HepG2 (cell line): ENCODE results near the gene SPATA12.

Experiments used
- BHLHE40 ChIP-seq: IDR thresholded peaks from 2 replicates; pipeline ENCODE4 v1.6.1; 2011; ENCODE audit warnings: low read length, improper control_type of control experiment
- CEBPZ ChIP-seq: IDR thresholded peaks from 2 replicates; pipeline ENCODE4 v1.6.1; 2012; ENCODE audit warnings: low read length, improper control_type of control experiment
- ELF1 ChIP-seq: sonication (generic); formaldehyde crosslinking; IDR thresholded peaks from 2 replicates; pipeline ENCODE4 v1.4.0; 2020; ENCODE audit warnings: missing genetic modification reagents
- GTF3A ChIP-seq: sonication (generic); formaldehyde crosslinking; conservative IDR thresholded peaks from 2 replicates; pipeline ENCODE4 v1.4.0; 2020; ENCODE audit warnings: mild to moderate bottlenecking, missing genetic modification reagents
- PAX8 ChIP-seq: sonication (generic); formaldehyde crosslinking; IDR thresholded peaks from 2 replicates; pipeline ENCODE4 v1.8.0; 2022; ENCODE audit warnings: mild to moderate bottlenecking, missing genetic modification reagents, borderline replicate concordance
- PHB2 ChIP-seq: fragments of 450-650 bp; IDR thresholded peaks from 2 replicates; pipeline ENCODE4 v1.6.1; 2018; ENCODE audit not compliant: partially characterized antibody
- POLR2A ChIP-seq, 2 experiments: IDR thresholded peaks; 2 replicates each; pipeline ENCODE4 v1.6.1; 2011; ENCODE audit warnings: low read depth in 2 of 2, low read length in 2 of 2, mild to moderate bottlenecking in 1 of 2, moderate library complexity in 1 of 2; ENCODE audit not compliant: insufficient read depth in 1 of 2
- POLR2AphosphoS5 ChIP-seq: IDR thresholded peaks from 2 replicates; pipeline ENCODE4 v1.6.1; 2012; ENCODE audit warnings: low read depth, low read length
- SKIL ChIP-seq: sonication (generic); formaldehyde crosslinking; IDR thresholded peaks from 2 replicates; pipeline ENCODE4 v1.8.0; 2022; ENCODE audit warnings: missing genetic modification reagents, mild to moderate bottlenecking, moderate library complexity, borderline replicate concordance
- SNAPC2 ChIP-seq: sonication (generic); formaldehyde crosslinking; IDR thresholded peaks from 2 replicates; pipeline ENCODE4 v1.8.1; 2022; ENCODE audit warnings: mild to moderate bottlenecking, missing genetic modification reagents
- ZNF362 ChIP-seq: sonication (generic); formaldehyde crosslinking; IDR thresholded peaks from 2 replicates; pipeline ENCODE4 v1.4.0; 2020; ENCODE audit warnings: missing genetic modification reagents, mild to moderate bottlenecking, borderline replicate concordance

- TF ChIP-seq POLR2AphosphoS5: no peak; the same call in 1 of the 2 replicates
- peak in 1 of 2 experiments; percentile 44; a peak in 1 of 4 replicates for TF ChIP-seq POLR2A (IDR thresholded peaks at IDR 0.05; ENCODE audit: insufficient read depth in 1 of 2, low read depth in 2 of 2, low read length in 2 of 2)
- TF ChIP-seq GTF3A (CRISPR knock-in tag): no peak
- TF ChIP-seq PAX8 (CRISPR knock-in tag): no peak
- no peak; the same call in 1 of the 2 replicates for TF ChIP-seq ZNF362 (CRISPR knock-in tag)
- no peak for TF ChIP-seq PHB2
- no peak for TF ChIP-seq BHLHE40
- no peak for TF ChIP-seq SNAPC2 (CRISPR knock-in tag)
- TF ChIP-seq SKIL: no peak
- no peak for TF ChIP-seq CEBPZ
- TF ChIP-seq ELF1 (CRISPR knock-in tag): peak; percentile 77
Measured at GRCh38 chr3:57078635-57079473, 18.4 kb downstream of the SPATA12 start.
